Ovary (tissue), 9 donors: ENCODE results near the gene SNX27. TPM values are rescaled to one million over a fixed set of nuclear protein-coding genes. Genes with fewer than 3 reads are reported as not detected.
"Not testable (repeated sequence)": the region's sequence is repeated elsewhere in the genome, so short reads cannot be mapped to it uniquely, and the experiment has no call there.

Experiments used
- DNase-seq, 5 donors: peaks; one replicate each; pipeline ENCODE4 v3.0.0-alpha.2; 2019 to 2020
- H3K27ac ChIP-seq, 2 donors: fragments of 200-600 bp; one replicate each; pipeline versions ENCODE4 v1.5.1 to v1.8.0; 2019 to 2022
- H3K27me3 ChIP-seq: fragments of 200-600 bp; one replicate; pipeline ENCODE4 v1.8.0; 2022
- H3K36me3 ChIP-seq: fragments of 200-600 bp; sonication (generic); one replicate; pipeline ENCODE4 v1.5.1; 2019
- H3K4me1 ChIP-seq: one replicate; pipeline ENCODE4 v1.8.1; 2013; ENCODE audit warnings: mild to moderate bottlenecking, moderate library complexity; ENCODE audit not compliant: insufficient read depth
- H3K4me3 ChIP-seq: fragments of 200-600 bp; sonication (generic); one replicate; pipeline ENCODE4 v1.5.1; 2017
- H3K9me3 ChIP-seq, 2 donors: fragments of 200-600 bp in 1 of 2; sonication (generic) in 1 of 2; one replicate each; pipeline versions ENCODE4 v1.5.1 to v1.8.1; 2013 to 2019; ENCODE audit warnings: mild to moderate bottlenecking in 1 of 2, moderate library complexity in 1 of 2
- EP300 ChIP-seq: sonication (generic); formaldehyde crosslinking; IDR thresholded peaks from one replicate; pipeline ENCODE4 v1.6.1; 2017; ENCODE audit warnings: antibody characterized with exemption
- POLR2A ChIP-seq: fragments of 450-650 bp; IDR thresholded peaks from one replicate; pipeline ENCODE4 v1.6.1; 2017; ENCODE audit warnings: antibody characterized with exemption, mild to moderate bottlenecking, moderate library complexity
- whole genome bisulfite sequencing, 3 donors: extraction: QIAGEN DNeasy Blood & Tissue Kit in 1 of 3; methylation state at CpG; one replicate each; pipeline versions ENCODE4 v1.1.5 to v1.1.7; 2013 to 2017; 5-methylcytosine and 5-hydroxymethylcytosine counted together
- intact Hi-C, 4 donors: fragments of 100-400 bp; cut with DNase I; formaldehyde crosslinking; loops; one replicate each; pipeline versions ENCODE4 v1.11.0 to v1.15.1; 2022 to 2023
- polyA plus RNA-seq, 2 donors: library from polyadenylated mRNA; stranded (reverse); fragments of 200-250 nt in 1 of 2; fragments of 350-450 nt in 1 of 2; fragmentation: Illumina TruSeq in 1 of 2; extraction: RNeasy Lipid Tissue Mini Kit (QIAGEN cat#74804) in 1 of 2; gene quantifications; one replicate each; pipeline ENCODE4 v1.2.3, GENCODE V29; 2013 to 2014
- total RNA-seq, 7 donors: library from RNA; depleted of rRNA in 2 of 7; stranded (reverse); fragments of >200 nt in 2 of 7; fragmentation: NEBNext Ultra II Directional in 3 of 7; extraction: Animal tissue kit (Norgen Biotek cat#: 25700) in 3 of 7; gene quantifications; one replicate each; pipeline versions ENCODE4 v1.1.0 to v1.2.4, GENCODE V29; 2016 to 2023
- TF ChIP-seq, protein P1 (sequence below), 3 donors: fragments of 450-650 bp in 2 of 3; fragments of 200-600 bp in 1 of 3; IDR thresholded peaks; one replicate each; pipeline versions ENCODE4 v1.5.1 to v1.8.0; 2016 to 2022; ENCODE audit warnings: antibody characterized with exemption in 3 of 3, mild to moderate bottlenecking in 1 of 3
- donor health status: DM: no; HTN: no; CAD: no; lungs with moderate emphysema.
- donor health status: DM: no; HTN: no; CAD: no.
- donor health status: Bipolar disorder and iron deficiency.
- donor health status: DM: yes; HTN: yes; CAD: no.
- donor health status: DM: no; HTN: no; CAD: no.
- donor health status: DM: yes; HTN: yes; CAD: no.

The SNX27 gene
- total and polyA plus RNA-seq, 9 donors = 9.5 to 42.7 (median 35.1) TPM

DNA sequence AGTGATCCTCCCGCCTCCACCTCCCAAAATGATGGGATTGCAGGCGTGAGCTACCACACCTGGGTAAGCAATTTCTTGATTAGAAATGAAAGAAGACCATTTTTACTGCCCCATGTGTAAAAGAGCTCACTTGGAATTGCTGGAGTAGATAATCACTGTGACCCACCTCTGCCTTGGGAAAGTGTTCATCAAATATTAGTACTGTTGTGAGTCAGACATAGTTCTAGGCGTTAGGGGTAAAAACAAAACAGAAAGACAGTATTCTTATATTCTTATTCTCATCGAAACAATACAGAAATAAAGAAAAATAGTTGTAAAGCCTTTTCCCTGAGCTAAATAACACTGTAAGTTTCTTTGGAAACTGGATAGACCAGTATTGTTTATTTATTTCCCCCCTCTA lies 68.5 kb downstream of the SNX27 start:
- Histone ChIP-seq H3K4me1 (no peaks in the 10 kb centered on the region), H3K27me3 (no peaks in the 10 kb centered on the region), H3K27ac (no peak overlapping the region), H3K4me3 (no peak overlapping the region), H3K9me3 (no peaks in the 10 kb centered on the region), H3K36me3 (no peaks in the 10 kb centered on the region)
- intact Hi-C loops = no loop called here
- 76 to 89% (median 89%) methylated on average over 4 of the region's 4 CpGs for WGBS, 3 donors
- DNase-seq = no peak
- TF ChIP-seq EP300 (no peak), POLR2A (no peak)
- TF ChIP-seq, protein P1, sequence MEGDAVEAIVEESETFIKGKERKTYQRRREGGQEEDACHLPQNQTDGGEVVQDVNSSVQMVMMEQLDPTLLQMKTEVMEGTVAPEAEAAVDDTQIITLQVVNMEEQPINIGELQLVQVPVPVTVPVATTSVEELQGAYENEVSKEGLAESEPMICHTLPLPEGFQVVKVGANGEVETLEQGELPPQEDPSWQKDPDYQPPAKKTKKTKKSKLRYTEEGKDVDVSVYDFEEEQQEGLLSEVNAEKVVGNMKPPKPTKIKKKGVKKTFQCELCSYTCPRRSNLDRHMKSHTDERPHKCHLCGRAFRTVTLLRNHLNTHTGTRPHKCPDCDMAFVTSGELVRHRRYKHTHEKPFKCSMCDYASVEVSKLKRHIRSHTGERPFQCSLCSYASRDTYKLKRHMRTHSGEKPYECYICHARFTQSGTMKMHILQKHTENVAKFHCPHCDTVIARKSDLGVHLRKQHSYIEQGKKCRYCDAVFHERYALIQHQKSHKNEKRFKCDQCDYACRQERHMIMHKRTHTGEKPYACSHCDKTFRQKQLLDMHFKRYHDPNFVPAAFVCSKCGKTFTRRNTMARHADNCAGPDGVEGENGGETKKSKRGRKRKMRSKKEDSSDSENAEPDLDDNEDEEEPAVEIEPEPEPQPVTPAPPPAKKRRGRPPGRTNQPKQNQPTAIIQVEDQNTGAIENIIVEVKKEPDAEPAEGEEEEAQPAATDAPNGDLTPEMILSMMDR (IDR thresholded peaks at IDR 0.05) = no peak

DNA sequence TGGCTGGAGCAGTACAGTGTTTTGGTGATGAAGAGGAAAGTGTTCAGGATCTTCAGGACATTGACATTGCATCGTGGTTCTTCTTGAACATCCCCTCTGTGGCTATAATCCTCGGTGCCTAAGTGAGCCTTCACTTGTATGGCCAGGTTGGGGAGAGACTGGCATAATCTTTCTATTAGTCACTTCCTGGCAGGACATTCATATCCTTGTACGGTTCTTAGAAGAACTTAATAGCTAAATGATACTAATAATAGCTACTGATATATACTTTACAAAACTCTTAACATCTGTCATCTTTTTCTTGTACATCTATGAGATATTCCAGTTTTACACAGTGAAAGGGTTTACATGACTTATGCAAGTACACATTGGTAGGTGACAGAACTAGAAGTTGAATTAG lies 69.0 kb downstream of the SNX27 start:
- no peak for DNase-seq
- Histone ChIP-seq H3K9me3 (no peaks in the 10 kb centered on the region), H3K4me3 (no peak overlapping the region), H3K27ac (no peak overlapping the region), H3K4me1 (no peaks in the 10 kb centered on the region), H3K36me3 (no peaks in the 10 kb centered on the region), H3K27me3 (no peaks in the 10 kb centered on the region)
- TF ChIP-seq POLR2A (no peak), EP300 (no peak)
- TF ChIP-seq, protein P1 (IDR thresholded peaks at IDR 0.05) = no peak
- WGBS, 3 donors = 35 to 44% (median 39%) methylated on average over 3 of the region's 3 CpGs
- intact Hi-C loops = no loop called here

GRCh38 chr1:151681923-151682322 lies 70.1 kb downstream of the SNX27 start:
- WGBS, 3 donors = 89 to 94% (median 89%) methylated on average over 2 of the region's 2 CpGs
- no peaks in the 10 kb centered on the region for H3K27me3 ChIP-seq
- H3K4me1 ChIP-seq = no peaks in the 10 kb centered on the region
- H3K9me3 ChIP-seq = no peaks in the 10 kb centered on the region
- TF ChIP-seq POLR2A (no peak), EP300 (no peak)
- TF ChIP-seq, protein P1 (IDR thresholded peaks at IDR 0.05) = no peak
- no peak for DNase-seq
- no peak overlapping the region for H3K27ac ChIP-seq
- intact Hi-C loops = no loop called here
- no peak overlapping the region for H3K4me3 ChIP-seq
- no peaks in the 10 kb centered on the region for H3K36me3 ChIP-seq

GRCh38 chr1:151682901-151683300 lies 71.1 kb downstream of the SNX27 start:
- 86 to 93% (median 91%) methylated on average over 7 of the region's 7 CpGs for WGBS, 3 donors
- H3K4me1 ChIP-seq, DNase-seq, H3K36me3 ChIP-seq, H3K27ac ChIP-seq, H3K27me3 ChIP-seq, H3K9me3 ChIP-seq, intact Hi-C loops, H3K4me3 ChIP-seq: not testable (repeated sequence)

DNA sequence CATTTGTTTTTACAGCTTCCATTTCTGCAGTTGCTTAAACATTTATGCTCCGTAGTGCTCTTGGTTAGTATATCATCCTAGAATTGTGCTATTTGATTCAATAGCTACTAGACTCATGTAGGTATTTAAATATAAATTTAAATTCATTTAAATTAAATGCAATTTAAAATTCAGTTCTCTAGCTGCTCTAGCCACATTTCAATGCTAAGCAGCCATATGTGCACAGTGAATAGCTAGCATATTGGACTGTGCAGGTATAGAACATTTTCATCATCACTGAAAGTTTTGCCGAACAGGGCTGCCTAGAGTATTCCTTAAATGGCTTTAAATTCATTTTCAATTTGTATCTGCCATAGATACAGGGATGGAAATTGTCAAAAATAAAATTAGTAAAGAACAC lies 72.3 kb downstream of the SNX27 start:
- Histone ChIP-seq H3K27ac (no peak overlapping the region), H3K4me3 (no peak overlapping the region), H3K9me3 (no peaks in the 10 kb centered on the region), H3K36me3 (no peaks in the 10 kb centered on the region), H3K27me3 (no peaks in the 10 kb centered on the region), H3K4me1 (no peaks in the 10 kb centered on the region)
- 67 to 95% (median 72%) methylated on average over 2 of the region's 2 CpGs for WGBS, 3 donors
- TF ChIP-seq, protein P1 (IDR thresholded peaks at IDR 0.05) = no peak
- TF ChIP-seq POLR2A (no peak), EP300 (no peak)
- no peak for DNase-seq
- intact Hi-C loops = no loop called here
